A549 (cell line): ENCODE results near the gene EGFL7. TPM values are rescaled to one million over a fixed set of nuclear protein-coding genes. Genes with fewer than 3 reads are reported as not detected.

ENCODE experiments used
- polyA plus RNA-seq, 4 experiments: library from polyadenylated mRNA; depleted of rRNA in 3 of 4; stranded (reverse); fragments of >200 nt; fragmentation: RNase III in 1 of 4; extraction: RNeasy Plus Mini Kit Qiagen cat#74134 plus additional on column Dnase treatment in 1 of 4; gene quantifications; 2 replicates in 3 of 4; 3 replicates in 1 of 4; pipeline ENCODE4 v1.2.3, GENCODE V29; 2011 to 2017
- small RNA-seq, 6 experiments: library from RNA; depleted of rRNA; stranded (forward); fragments of <200 nt; gene quantifications; one replicate each; pipeline ENCODE3, GENCODE V24; 2012

EGFL7 gene
- polyA plus RNA-seq, 2 of the 4 experiments (the other 2 are of a cell fraction): 19.9 to 34.4 TPM

Small RNA genes lying within 50 kb of the gene (small RNA-seq; reads per million reads assigned to genes)
- gene MIR126: 228 to 8,668 (median 3,733) reads per million in 6 experiments

Other genes starting within 250 kb of the EGFL7 start
- 5.2 and 5.8 TPM in 2 replicates for gene INPP5E, start 223.1 kb upstream of the EGFL7 start, polyA plus RNA-seq (2011; rRNA removed)
- 9.8 to 12.4 TPM (median 11.2 TPM) in 3 replicates for gene INPP5E, start 223.1 kb upstream of the EGFL7 start, polyA plus RNA-seq (2017; fragmentation: RNase III; extraction: RNeasy Plus Mini Kit Qiagen cat#74134 plus additional on column Dnase treatment)
- 24.2 and 32.3 TPM in 2 replicates for gene SEC16A, start 179.9 kb upstream of the EGFL7 start, polyA plus RNA-seq (2011; rRNA removed)
- gene SEC16A, start 179.9 kb upstream of the EGFL7 start, polyA plus RNA-seq (2017; fragmentation: RNase III; extraction: RNeasy Plus Mini Kit Qiagen cat#74134 plus additional on column Dnase treatment): 35.7 to 41.5 TPM (median 38.0 TPM) in 3 replicates
- gene NOTCH1, start 116.9 kb upstream of the EGFL7 start, polyA plus RNA-seq (2011; rRNA removed): 0.88 and 1.2 TPM in 2 replicates
- gene NOTCH1, start 116.9 kb upstream of the EGFL7 start, polyA plus RNA-seq (2017; fragmentation: RNase III; extraction: RNeasy Plus Mini Kit Qiagen cat#74134 plus additional on column Dnase treatment): 4.6 to 6.4 TPM (median 5.7 TPM) in 3 replicates
- gene AGPAT2, start 24.5 kb downstream of the EGFL7 start, polyA plus RNA-seq (2011; rRNA removed): 32.3 and 38.6 TPM in 2 replicates
- 44.3 to 49.5 TPM (median 46.3 TPM) in 3 replicates for gene AGPAT2, start 24.5 kb downstream of the EGFL7 start, polyA plus RNA-seq (2017; fragmentation: RNase III; extraction: RNeasy Plus Mini Kit Qiagen cat#74134 plus additional on column Dnase treatment)
- gene DIPK1B, start 49.7 kb downstream of the EGFL7 start, polyA plus RNA-seq (2011; rRNA removed): 6.7 and 8.8 TPM in 2 replicates
- gene DIPK1B, start 49.7 kb downstream of the EGFL7 start, polyA plus RNA-seq (2017; fragmentation: RNase III; extraction: RNeasy Plus Mini Kit Qiagen cat#74134 plus additional on column Dnase treatment): 6.0 to 8.2 TPM (median 6.7 TPM) in 3 replicates
- gene LCN10, start 80.0 kb downstream of the EGFL7 start, polyA plus RNA-seq (2011; rRNA removed): not detected in 2 replicates
- gene LCN10, start 80.0 kb downstream of the EGFL7 start, polyA plus RNA-seq (2017; fragmentation: RNase III; extraction: RNeasy Plus Mini Kit Qiagen cat#74134 plus additional on column Dnase treatment): not detected in 3 replicates
- not detected in 2 replicates for gene LCN6, start 85.6 kb downstream of the EGFL7 start, polyA plus RNA-seq (2011; rRNA removed)
- gene LCN6, start 85.6 kb downstream of the EGFL7 start, polyA plus RNA-seq (2017; fragmentation: RNase III; extraction: RNeasy Plus Mini Kit Qiagen cat#74134 plus additional on column Dnase treatment): not detected in 3 replicates
- gene LCN8, start 95.3 kb downstream of the EGFL7 start, polyA plus RNA-seq (2011; rRNA removed): not detected in 2 replicates
- gene LCN8, start 95.3 kb downstream of the EGFL7 start, polyA plus RNA-seq (2017; fragmentation: RNase III; extraction: RNeasy Plus Mini Kit Qiagen cat#74134 plus additional on column Dnase treatment): not detected in 3 replicates
- gene LCN15, start 101.6 kb downstream of the EGFL7 start, polyA plus RNA-seq (2011; rRNA removed): 0.10 and 0.24 TPM in 2 replicates
- 0.07 to 0.09 TPM in 2 of 3 replicates, not detected in the other for gene LCN15, start 101.6 kb downstream of the EGFL7 start, polyA plus RNA-seq (2017; fragmentation: RNase III; extraction: RNeasy Plus Mini Kit Qiagen cat#74134 plus additional on column Dnase treatment)
- gene TMEM141, start 128.4 kb downstream of the EGFL7 start, polyA plus RNA-seq (2011; rRNA removed): 64.5 and 78.0 TPM in 2 replicates
- gene TMEM141, start 128.4 kb downstream of the EGFL7 start, polyA plus RNA-seq (2017; fragmentation: RNase III; extraction: RNeasy Plus Mini Kit Qiagen cat#74134 plus additional on column Dnase treatment): 69.9 to 71.0 TPM (median 70.7 TPM) in 3 replicates
- 1.4 and 1.6 TPM in 2 replicates for gene CCDC183, start 133.4 kb downstream of the EGFL7 start, polyA plus RNA-seq (2011; rRNA removed)
- gene CCDC183, start 133.4 kb downstream of the EGFL7 start, polyA plus RNA-seq (2017; fragmentation: RNase III; extraction: RNeasy Plus Mini Kit Qiagen cat#74134 plus additional on column Dnase treatment): 0.58 to 1.1 TPM (median 0.90 TPM) in 3 replicates
- 46.8 and 53.5 TPM in 2 replicates for gene RABL6, start 145.0 kb downstream of the EGFL7 start, polyA plus RNA-seq (2011; rRNA removed)
- gene RABL6, start 145.0 kb downstream of the EGFL7 start, polyA plus RNA-seq (2017; fragmentation: RNase III; extraction: RNeasy Plus Mini Kit Qiagen cat#74134 plus additional on column Dnase treatment): 70.3 to 72.2 TPM (median 71.4 TPM) in 3 replicates
- 0.75 and 0.76 TPM in 2 replicates for gene AJM1, start 179.6 kb downstream of the EGFL7 start, polyA plus RNA-seq (2011; rRNA removed)
- 3.0 to 3.6 TPM (median 3.2 TPM) in 3 replicates for gene AJM1, start 179.6 kb downstream of the EGFL7 start, polyA plus RNA-seq (2017; fragmentation: RNase III; extraction: RNeasy Plus Mini Kit Qiagen cat#74134 plus additional on column Dnase treatment)
- 104 and 123 TPM in 2 replicates for gene PHPT1, start 186.5 kb downstream of the EGFL7 start, polyA plus RNA-seq (2011; rRNA removed)
- 234 to 261 TPM (median 239 TPM) in 3 replicates for gene PHPT1, start 186.5 kb downstream of the EGFL7 start, polyA plus RNA-seq (2017; fragmentation: RNase III; extraction: RNeasy Plus Mini Kit Qiagen cat#74134 plus additional on column Dnase treatment)
- 1.3 and 1.5 TPM in 2 replicates for gene MAMDC4, start 189.4 kb downstream of the EGFL7 start, polyA plus RNA-seq (2011; rRNA removed)
- gene MAMDC4, start 189.4 kb downstream of the EGFL7 start, polyA plus RNA-seq (2017; fragmentation: RNase III; extraction: RNeasy Plus Mini Kit Qiagen cat#74134 plus additional on column Dnase treatment): 7.3 to 9.1 TPM (median 7.6 TPM) in 3 replicates
- 284 and 464 TPM in 2 replicates for gene EDF1, start 203.4 kb downstream of the EGFL7 start, polyA plus RNA-seq (2011; rRNA removed)
- 472 to 560 TPM (median 477 TPM) in 3 replicates for gene EDF1, start 203.4 kb downstream of the EGFL7 start, polyA plus RNA-seq (2017; fragmentation: RNase III; extraction: RNeasy Plus Mini Kit Qiagen cat#74134 plus additional on column Dnase treatment)
- gene TRAF2, start 223.6 kb downstream of the EGFL7 start, polyA plus RNA-seq (2011; rRNA removed): 23.8 and 24.5 TPM in 2 replicates
- 36.4 to 49.4 TPM (median 39.5 TPM) in 3 replicates for gene TRAF2, start 223.6 kb downstream of the EGFL7 start, polyA plus RNA-seq (2017; fragmentation: RNase III; extraction: RNeasy Plus Mini Kit Qiagen cat#74134 plus additional on column Dnase treatment)